Glutamatergic neuron (in vitro differentiated cells): ENCODE results near the gene SLC9B2. TPM values are rescaled to one million over a fixed set of nuclear protein-coding genes. Genes with fewer than 3 reads are reported as not detected.

Experiments used
- DNase-seq: peaks from one replicate; pipeline ENCODE4 v3.0.0; 2022
- H3K27ac Mint-ChIP-seq: one replicate; pipeline ENCODE4 v1.8.0; 2020; ENCODE audit warnings: mild to moderate bottlenecking, mixed read lengths, inconsistent platforms; ENCODE audit not compliant: unreplicated experiment
- H3K27me3 Mint-ChIP-seq: one replicate; pipeline ENCODE4 v1.8.0; 2020; ENCODE audit warnings: mild to moderate bottlenecking, moderate library complexity, mixed read lengths, inconsistent platforms; ENCODE audit not compliant: unreplicated experiment
- H3K36me3 Mint-ChIP-seq: one replicate; pipeline ENCODE4 v1.8.0; 2020; ENCODE audit warnings: mild to moderate bottlenecking, mixed read lengths, inconsistent platforms; ENCODE audit not compliant: unreplicated experiment
- H3K4me1 Mint-ChIP-seq: one replicate; pipeline ENCODE4 v1.8.0; 2020; ENCODE audit warnings: mild to moderate bottlenecking, low read depth, mixed read lengths, inconsistent platforms; ENCODE audit not compliant: unreplicated experiment
- H3K4me3 Mint-ChIP-seq: one replicate; pipeline ENCODE4 v1.8.0; 2020; ENCODE audit warnings: mild to moderate bottlenecking, mixed read lengths, inconsistent platforms; ENCODE audit not compliant: unreplicated experiment
- H3K9me3 Mint-ChIP-seq: one replicate; pipeline ENCODE4 v1.8.0; 2020; ENCODE audit warnings: mild to moderate bottlenecking, moderate library complexity, mixed read lengths, inconsistent platforms; ENCODE audit not compliant: unreplicated experiment
- total RNA-seq: library from RNA; stranded (reverse); fragmentation: NEBNext Ultra II Directional; extraction: Animal tissue kit (Norgen Biotek cat#: 25700); gene quantifications from one replicate; pipeline ENCODE4 v1.2.1, GENCODE V29; 2021; ENCODE audit not compliant: unreplicated experiment
- TF ChIP-seq, protein P1 (sequence below): fragments of 200-600 bp; sonication (generic); IDR thresholded peaks from one replicate; pipeline ENCODE4 v1.5.0; 2021; ENCODE audit not compliant: partially characterized antibody, unreplicated experiment

SLC9B2 gene
- total RNA-seq, 1 donor from 2014 or later, result 14.4 TPM

- TF ChIP-seq, protein P1, sequence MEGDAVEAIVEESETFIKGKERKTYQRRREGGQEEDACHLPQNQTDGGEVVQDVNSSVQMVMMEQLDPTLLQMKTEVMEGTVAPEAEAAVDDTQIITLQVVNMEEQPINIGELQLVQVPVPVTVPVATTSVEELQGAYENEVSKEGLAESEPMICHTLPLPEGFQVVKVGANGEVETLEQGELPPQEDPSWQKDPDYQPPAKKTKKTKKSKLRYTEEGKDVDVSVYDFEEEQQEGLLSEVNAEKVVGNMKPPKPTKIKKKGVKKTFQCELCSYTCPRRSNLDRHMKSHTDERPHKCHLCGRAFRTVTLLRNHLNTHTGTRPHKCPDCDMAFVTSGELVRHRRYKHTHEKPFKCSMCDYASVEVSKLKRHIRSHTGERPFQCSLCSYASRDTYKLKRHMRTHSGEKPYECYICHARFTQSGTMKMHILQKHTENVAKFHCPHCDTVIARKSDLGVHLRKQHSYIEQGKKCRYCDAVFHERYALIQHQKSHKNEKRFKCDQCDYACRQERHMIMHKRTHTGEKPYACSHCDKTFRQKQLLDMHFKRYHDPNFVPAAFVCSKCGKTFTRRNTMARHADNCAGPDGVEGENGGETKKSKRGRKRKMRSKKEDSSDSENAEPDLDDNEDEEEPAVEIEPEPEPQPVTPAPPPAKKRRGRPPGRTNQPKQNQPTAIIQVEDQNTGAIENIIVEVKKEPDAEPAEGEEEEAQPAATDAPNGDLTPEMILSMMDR, result no peak
- DNase-seq, result no peak
- H3K4me1 Mint-ChIP-seq, result no peaks in the 10 kb centered on the region
- no peak overlapping the region for H3K4me3 Mint-ChIP-seq
- H3K27me3 Mint-ChIP-seq, result no peaks in the 10 kb centered on the region
- H3K36me3 Mint-ChIP-seq, result no peaks in the 10 kb centered on the region
- peaks cover under 1% of the 10 kb centered on the region for H3K9me3 Mint-ChIP-seq
- no peak overlapping the region for H3K27ac Mint-ChIP-seq
These were observed 51.6 kb downstream of the SLC9B2 start for GRCh38 chr4:103024996-103025395.

- H3K27ac Mint-ChIP-seq, result no peak overlapping the region
These were observed 55.4 kb downstream of the SLC9B2 start for GRCh38 chr4:103021120-103021519.

DNA sequence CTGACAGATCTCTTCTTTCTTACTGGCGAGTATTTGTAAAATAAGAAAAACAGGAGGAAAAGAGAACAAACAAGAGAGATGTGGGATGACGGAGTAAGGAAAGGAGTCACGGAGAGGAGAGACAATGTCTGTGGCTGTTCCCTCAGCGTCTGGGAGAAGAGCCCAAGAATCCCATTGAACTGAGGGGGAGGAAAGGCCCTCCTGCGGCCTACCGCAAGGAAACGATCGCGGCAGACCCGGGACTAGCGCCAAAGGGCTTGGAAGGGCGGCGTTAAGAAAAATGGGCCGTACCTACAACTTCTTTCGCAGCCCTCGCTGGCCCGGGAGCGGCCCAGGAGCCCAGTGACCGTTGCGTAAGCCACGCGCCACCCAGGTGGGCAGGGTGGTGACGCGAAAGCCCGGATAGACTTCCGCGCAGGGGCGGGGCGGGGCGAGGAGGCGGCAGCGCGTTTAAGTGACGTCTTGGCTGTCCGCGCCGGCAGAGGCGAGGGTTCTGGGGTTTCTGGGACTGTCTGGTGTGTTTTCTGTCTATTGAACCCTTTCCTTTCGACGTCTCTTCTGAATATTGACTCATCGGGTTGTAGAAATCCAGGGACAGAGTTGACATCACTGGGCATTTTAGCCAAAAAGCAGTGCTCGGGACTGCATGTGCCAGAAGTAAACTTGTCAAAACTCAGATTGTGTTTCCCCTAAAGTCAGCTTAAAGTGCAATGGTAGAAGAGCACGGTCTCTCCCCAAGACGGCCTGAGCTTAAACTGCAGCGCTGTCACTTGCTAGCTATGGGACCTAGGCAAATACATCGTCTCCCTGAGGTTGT lies 57.0 kb downstream of the SLC9B2 start, which contains the start of gene SLC9B1:
TSS of gene SLC9B1 (minus strand) at position 398 of the 817 bp plus-strand sequence. CDS start 27,994 bp downstream, outside the sequence.
- no peaks in the 10 kb centered on the region for H3K9me3 Mint-ChIP-seq
- H3K36me3 Mint-ChIP-seq, result no peaks in the 10 kb centered on the region
- H3K27ac Mint-ChIP-seq, result peak within 1 kb of the TSS; percentile 83
- DNase-seq, result peak; percentile 93
- peak within 1 kb of the TSS; percentile 93 for H3K4me3 Mint-ChIP-seq
- peaks cover 2% of the 10 kb centered on the region for H3K27me3 Mint-ChIP-seq
- peaks cover 2% of the 10 kb centered on the region for H3K4me1 Mint-ChIP-seq
- TF ChIP-seq, protein P1, result no peak

More at GRCh38 chr4:103021120-103021519, 55.4 kb downstream of the SLC9B2 start:
- TF ChIP-seq, protein P1, result no peak
- H3K9me3 Mint-ChIP-seq, result no peaks in the 10 kb centered on the region
- H3K27me3 Mint-ChIP-seq, result peaks cover 2% of the 10 kb centered on the region
- no peaks in the 10 kb centered on the region for H3K36me3 Mint-ChIP-seq
- DNase-seq, result no peak
- no peak overlapping the region for H3K4me3 Mint-ChIP-seq
- peaks cover 2% of the 10 kb centered on the region for H3K4me1 Mint-ChIP-seq

GRCh38 chr4:103018391-103019307 lies 57.9 kb downstream of the SLC9B2 start:
- TF ChIP-seq, protein P1, result no peak
- H3K27me3 Mint-ChIP-seq, result peaks cover 2% of the 10 kb centered on the region
- DNase-seq, result no peak
- H3K4me1 Mint-ChIP-seq, result peaks cover 2% of the 10 kb centered on the region
- no peaks in the 10 kb centered on the region for H3K36me3 Mint-ChIP-seq
- H3K4me3 Mint-ChIP-seq, result peak overlapping the region; percentile 93
- peak overlapping the region; percentile 83 for H3K27ac Mint-ChIP-seq
- H3K9me3 Mint-ChIP-seq, result no peaks in the 10 kb centered on the region
